HG02840 (cell line): ENCODE measurements around the gene GNE.
"Not testable (repeated sequence)": the region's sequence is repeated elsewhere in the genome, so short reads cannot be mapped to it uniquely, and the experiment has no call there.

ENCODE experiments used
- ATAC-seq: cut with Tn5 transposase; IDR thresholded peaks from one replicate; pipeline ENCODE4 v1.9.1; 2021; ENCODE audit warnings: mild to moderate bottlenecking, moderate library complexity, moderate number of reproducible peaks; ENCODE audit not compliant: unreplicated experiment, low FRiP score

Gene GNE

GRCh38 chr9:36211510-36211909 lies 46.7 kb downstream of the GNE start:
- ATAC-seq, result no peak

DNA sequence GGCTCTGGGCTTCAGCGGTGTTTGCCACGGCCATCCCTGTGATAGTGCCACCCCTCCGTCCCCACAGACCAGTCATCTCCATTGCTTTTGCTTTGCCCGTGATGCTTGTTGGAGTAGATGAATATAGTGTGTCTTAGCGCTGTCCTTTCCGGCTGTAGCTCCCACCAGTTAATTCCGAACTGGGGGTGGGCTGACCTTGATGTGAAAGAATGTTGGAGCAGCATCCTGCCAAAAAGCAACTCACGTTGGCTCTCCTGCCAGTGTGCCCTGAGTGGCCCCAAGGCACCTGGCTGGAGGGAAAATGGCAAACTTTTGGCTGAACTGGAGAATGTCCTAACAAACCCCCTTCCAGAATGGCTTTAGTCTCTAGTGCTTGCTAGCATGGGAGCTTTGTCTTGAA lies 47.5 kb downstream of the GNE start:
- ATAC-seq, result no peak

DNA sequence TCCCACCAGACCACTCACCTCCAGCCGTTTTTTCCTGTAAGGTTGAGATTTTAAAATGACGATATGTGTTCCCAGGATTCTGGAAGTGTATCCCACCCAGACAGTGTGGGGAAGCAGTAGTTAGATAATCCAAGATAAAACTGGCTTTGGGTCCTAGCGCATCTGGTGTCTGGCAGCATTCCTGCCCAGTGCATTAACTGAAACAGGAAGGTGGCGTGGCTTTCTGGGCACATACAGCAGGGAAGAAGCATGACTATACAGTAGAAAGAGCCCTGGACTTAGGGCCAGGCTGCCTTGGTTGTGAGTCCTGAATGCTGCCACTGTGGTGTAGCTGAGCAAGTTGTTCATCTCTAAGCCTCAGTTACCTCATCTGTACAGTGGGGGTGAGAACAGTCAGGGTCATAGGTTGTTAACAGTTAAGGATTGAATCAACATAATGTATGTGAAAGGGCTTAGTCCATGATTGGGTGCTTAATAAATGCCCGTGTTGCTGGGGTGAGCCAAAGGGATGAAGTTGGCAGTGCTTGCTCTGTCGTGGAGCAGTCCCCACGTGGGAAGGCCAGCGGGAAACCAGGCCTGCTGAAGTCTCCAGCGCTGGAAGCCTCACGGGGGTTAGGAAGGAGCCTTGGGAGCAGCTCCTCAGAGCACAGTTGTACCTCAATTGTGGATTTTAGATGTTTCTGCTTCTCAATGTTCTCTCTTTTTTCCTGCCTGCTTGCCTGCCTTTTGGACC lies 49.6 kb downstream of the GNE start:
- no peak for ATAC-seq

- no peak for ATAC-seq
Observed at GRCh38 chr9:36207546-36208012, 50.7 kb downstream of the GNE start.

GRCh38 chr9:36207016-36207415 lies 51.2 kb downstream of the GNE start:
- no peak for ATAC-seq

- no peak for ATAC-seq
Observed at GRCh38 chr9:36204906-36205547, 53.2 kb downstream of the GNE start.

- ATAC-seq, result no peak
Observed at GRCh38 chr9:36194326-36195000, 63.8 kb downstream of the GNE start.

GRCh38 chr9:36193023-36193422 lies 65.2 kb downstream of the GNE start:
- no peak for ATAC-seq

GRCh38 chr9:36192196-36192595 lies 66.1 kb downstream of the GNE start:
- no peak for ATAC-seq

- no peak for ATAC-seq
Observed at GRCh38 chr9:36191686-36192085, 66.6 kb downstream of the GNE start.

GRCh38 chr9:36191290-36191645 lies 67.0 kb downstream of the GNE start:
- ATAC-seq, result peak; percentile 11

- ATAC-seq, result peak; percentile 94
Observed at GRCh38 chr9:36190388-36191289, 67.6 kb downstream of the GNE start, which contains the start of gene CLTA. Gene CLTA, plus strand, starts transcription at chr9:36190921. Its CDS starts 136 bp downstream, at chr9:36191057.

- ATAC-seq, result no peak
Observed at GRCh38 chr9:36189976-36190375, 68.3 kb downstream of the GNE start.

- ATAC-seq, result no peak
Observed at GRCh38 chr9:36188212-36188611, 70.0 kb downstream of the GNE start.

DNA sequence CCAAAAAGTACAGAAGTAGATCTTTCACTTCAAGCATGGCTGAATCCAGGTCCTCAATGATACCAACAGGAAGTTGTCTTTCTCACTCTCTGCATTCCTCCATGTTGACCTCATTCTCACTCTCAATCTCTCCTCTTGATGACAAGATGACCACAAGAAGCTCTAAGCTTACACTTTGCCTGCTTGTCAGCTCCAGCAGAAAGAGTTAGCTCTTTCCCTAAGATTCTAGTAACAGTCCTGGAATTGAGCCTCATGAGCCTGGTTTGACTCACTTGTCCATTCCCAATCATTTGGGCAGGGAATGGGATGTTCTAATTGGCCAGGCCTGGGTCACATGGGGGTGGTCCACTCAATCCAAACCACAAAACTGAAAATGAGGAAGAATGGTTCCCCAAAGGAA lies 70.8 kb downstream of the GNE start:
- no peak for ATAC-seq

DNA sequence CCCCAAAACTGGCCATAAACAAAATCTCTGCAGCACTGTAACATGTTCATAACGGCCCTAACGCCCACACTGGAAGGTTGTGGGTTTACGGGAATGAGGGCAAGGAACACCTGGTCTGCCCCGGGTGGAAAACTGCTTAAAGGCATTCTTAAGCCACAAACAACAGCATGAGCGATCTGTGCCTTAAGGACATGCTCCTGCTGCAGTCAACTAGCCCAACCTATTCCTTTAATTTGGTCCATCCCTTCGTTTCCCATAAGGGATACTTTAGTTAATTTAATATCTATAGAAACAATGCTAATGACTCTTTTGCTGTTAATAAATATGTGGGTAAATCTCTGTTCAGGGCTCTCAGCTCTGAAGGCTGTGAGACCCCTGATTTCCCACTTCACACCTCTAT lies 78.0 kb downstream of the GNE start:
- ATAC-seq, result not testable (repeated sequence)

DNA sequence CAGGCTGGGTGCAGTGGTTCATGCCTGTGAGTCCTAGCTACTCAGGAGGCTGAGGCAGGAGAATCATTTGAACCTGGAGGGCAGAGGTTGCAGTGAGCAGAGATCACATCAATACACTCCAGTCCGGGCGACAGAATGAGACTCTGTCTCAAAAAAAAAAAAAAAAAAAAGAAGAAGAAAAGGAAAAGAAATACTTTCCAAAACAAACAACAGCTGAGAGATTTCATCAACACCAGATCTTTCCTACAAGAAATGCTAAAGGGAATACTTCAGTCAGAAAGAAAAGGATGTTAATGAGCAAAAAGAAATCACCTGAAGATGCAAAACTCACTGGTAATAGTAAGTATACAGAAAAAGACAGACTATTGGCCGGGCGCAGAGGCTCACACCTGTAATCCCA lies 80.7 kb downstream of the GNE start:
- no peak for ATAC-seq

DNA sequence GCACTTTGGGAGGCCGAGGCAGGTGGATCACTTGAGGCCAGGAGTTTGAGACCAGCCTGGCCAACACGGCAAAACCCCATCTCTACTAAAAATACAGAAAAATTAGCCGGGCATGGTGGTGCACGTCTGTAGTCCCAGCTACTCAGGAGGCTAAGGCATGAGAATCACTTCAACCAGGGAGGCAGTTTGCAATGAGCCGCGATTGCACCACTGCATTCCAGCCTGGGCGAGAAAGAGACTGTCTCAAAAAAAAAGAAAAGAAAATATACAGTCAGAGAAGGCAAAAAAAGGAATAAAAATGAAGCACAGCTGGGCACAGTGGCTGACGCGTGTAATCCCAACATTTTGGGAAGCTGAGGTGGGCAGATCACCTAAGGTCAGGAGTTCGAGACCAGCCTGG lies 81.8 kb downstream of the GNE start:
- not testable (repeated sequence) for ATAC-seq

- not testable (repeated sequence) for ATAC-seq
Observed at GRCh38 chr9:36175209-36175608, 83.0 kb downstream of the GNE start.

DNA sequence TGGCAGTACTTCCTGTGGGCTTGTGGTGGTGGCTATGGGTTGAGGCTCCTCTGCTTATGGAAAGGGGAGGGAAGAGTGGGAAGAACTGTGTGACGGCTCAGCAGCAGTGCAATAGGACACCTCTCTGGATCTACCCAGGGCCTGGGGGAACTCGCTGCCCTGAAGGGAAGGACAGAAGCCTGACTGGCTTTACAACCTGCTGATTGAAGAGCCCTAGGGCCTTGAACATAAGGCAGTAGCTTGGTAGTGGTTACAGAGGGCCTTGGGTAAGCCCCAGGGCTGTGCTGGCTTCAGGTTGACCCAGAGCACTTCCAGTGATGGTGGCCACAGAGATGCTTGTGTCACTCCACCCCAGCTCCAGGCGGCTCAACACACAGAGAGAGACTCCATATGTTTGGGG lies 83.5 kb downstream of the GNE start:
- no peak for ATAC-seq

GRCh38 chr9:36174271-36174670 lies 84.0 kb downstream of the GNE start:
- no peak for ATAC-seq
